MM.1S (cell line): ENCODE data around the gene TNFRSF1A.

Source experiments
- DNase-seq: peaks from one replicate; pipeline ENCODE4 v3.0.0-alpha.2; 2015
- H2AFZ ChIP-seq: fragments of 300-600 bp; sonication (generic); 2 replicates; pipeline ENCODE4 v1.6.0; 2016; ENCODE audit warnings: antibody characterized with exemption, low read length
- H3F3A ChIP-seq: fragments of 300-600 bp; sonication (generic); 2 replicates; pipeline ENCODE4 v1.6.1; 2016; ENCODE audit warnings: mild to moderate bottlenecking, antibody characterized with exemption, low read length, moderate library complexity, mixed read lengths; ENCODE audit not compliant: insufficient read depth
- H3K27ac ChIP-seq: fragments of 300-600 bp; sonication (generic); 2 replicates; pipeline ENCODE4 v1.5.1; 2016; ENCODE audit warnings: mild to moderate bottlenecking, low read length
- H3K27me3 ChIP-seq: fragments of 300-600 bp; sonication (generic); replicated peaks from 2 replicates; pipeline ENCODE4 v1.6.0; 2016; ENCODE audit warnings: low read length; ENCODE audit not compliant: insufficient read depth
- H3K36me3 ChIP-seq: fragments of 300-600 bp; sonication (generic); replicated peaks from 2 replicates; pipeline ENCODE4 v1.6.1; 2016; ENCODE audit warnings: mild to moderate bottlenecking, low read length, mixed read lengths; ENCODE audit not compliant: insufficient read depth
- H3K4me1 ChIP-seq: fragments of 300-600 bp; sonication (generic); 2 replicates; pipeline ENCODE4 v1.6.1; 2016; ENCODE audit warnings: low read length, mixed read lengths
- H3K4me2 ChIP-seq: fragments of 300-600 bp; sonication (generic); 2 replicates; pipeline ENCODE4 v1.6.0; 2016; ENCODE audit warnings: low read depth, low read length
- H3K4me3 ChIP-seq: fragments of 300-600 bp; sonication (generic); 2 replicates; pipeline ENCODE4 v1.5.1; 2016; ENCODE audit warnings: low read length, mixed read lengths
- H3K79me2 ChIP-seq: fragments of 300-600 bp; sonication (generic); 2 replicates; pipeline ENCODE4 v1.6.1; 2016; ENCODE audit warnings: mixed run types, low read length, mixed read lengths
- H3K9ac ChIP-seq: fragments of 300-600 bp; sonication (generic); 2 replicates; pipeline ENCODE4 v1.6.1; 2016; ENCODE audit warnings: low read length, mixed read lengths
- H3K9me2 ChIP-seq: fragments of 300-600 bp; sonication (generic); replicated peaks from 2 replicates; pipeline ENCODE4 v1.6.1; 2016; ENCODE audit warnings: mild to moderate bottlenecking, low read length, mixed read lengths; ENCODE audit not compliant: insufficient read depth
- H3K9me3 ChIP-seq: fragments of 300-600 bp; sonication (generic); replicated peaks from 2 replicates; pipeline ENCODE4 v1.6.1; 2016; ENCODE audit warnings: mild to moderate bottlenecking, low read length, mixed read lengths; ENCODE audit not compliant: insufficient read depth
- H4K20me1 ChIP-seq: fragments of 300-600 bp; sonication (generic); 2 replicates; pipeline ENCODE4 v1.6.1; 2016; ENCODE audit warnings: mild to moderate bottlenecking, low read length, moderate library complexity, mixed read lengths; ENCODE audit not compliant: insufficient read depth
- EZH2 ChIP-seq: fragments of 300-600 bp; sonication (generic); optimal IDR thresholded peaks from 2 replicates; pipeline ENCODE3; 2017; ENCODE audit warnings: low read depth, mild to moderate bottlenecking, antibody characterized with exemption, low read length, mixed read lengths
- EZH2phosphoT487 ChIP-seq: fragments of 300-600 bp; sonication (generic); IDR thresholded peaks from 2 replicates; pipeline ENCODE4 v1.6.1; 2018; ENCODE audit warnings: antibody characterized with exemption, low read length
- TF ChIP-seq, protein P1 (sequence below): fragments of 300-600 bp; sonication (generic); IDR thresholded peaks from 2 replicates; pipeline ENCODE4 v1.5.1; 2016; ENCODE audit warnings: antibody characterized with exemption, low read length, mixed read lengths

The TNFRSF1A gene

DNA sequence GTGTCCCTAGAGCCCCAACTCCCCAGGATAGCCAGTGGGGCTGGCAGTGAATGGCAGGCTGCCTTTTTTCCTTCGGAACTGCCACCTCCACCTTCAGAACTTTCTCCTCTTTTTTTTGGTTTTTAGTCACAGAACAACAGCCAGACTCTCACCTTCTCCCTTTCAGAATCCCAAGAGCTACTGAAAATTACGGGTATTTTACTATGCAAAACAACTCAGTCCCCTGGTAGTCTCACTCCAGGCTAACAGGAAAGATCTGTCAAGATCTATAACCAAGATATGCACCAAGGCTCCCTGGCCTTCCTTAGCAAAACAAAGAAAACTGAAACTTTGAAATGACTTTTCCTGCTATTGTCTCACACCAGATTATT, 18.9 kb downstream of the TNFRSF1A start:
- Histone ChIP-seq H3K4me3 (no peak overlapping the region), H3K27ac (no peak overlapping the region), H3K9me2 (no peaks in the 10 kb centered on the region), H3K4me2 (no peak overlapping the region), H3K27me3 (no peaks in the 10 kb centered on the region), H3K9me3 (no peaks in the 10 kb centered on the region), H3K4me1 (peaks cover 20% of the 10 kb centered on the region), H3K36me3 (no peaks in the 10 kb centered on the region), H2AFZ (no peak overlapping the region; the same call in 1 of the 2 replicates), H3K79me2 (no peaks in the 10 kb centered on the region), H3F3A (peaks cover 9% of the 10 kb centered on the region), H4K20me1 (no peaks in the 10 kb centered on the region), H3K9ac (no peak overlapping the region)
- TF ChIP-seq EZH2, result no peak
- no peak for TF ChIP-seq EZH2phosphoT487
- TF ChIP-seq, protein P1, sequence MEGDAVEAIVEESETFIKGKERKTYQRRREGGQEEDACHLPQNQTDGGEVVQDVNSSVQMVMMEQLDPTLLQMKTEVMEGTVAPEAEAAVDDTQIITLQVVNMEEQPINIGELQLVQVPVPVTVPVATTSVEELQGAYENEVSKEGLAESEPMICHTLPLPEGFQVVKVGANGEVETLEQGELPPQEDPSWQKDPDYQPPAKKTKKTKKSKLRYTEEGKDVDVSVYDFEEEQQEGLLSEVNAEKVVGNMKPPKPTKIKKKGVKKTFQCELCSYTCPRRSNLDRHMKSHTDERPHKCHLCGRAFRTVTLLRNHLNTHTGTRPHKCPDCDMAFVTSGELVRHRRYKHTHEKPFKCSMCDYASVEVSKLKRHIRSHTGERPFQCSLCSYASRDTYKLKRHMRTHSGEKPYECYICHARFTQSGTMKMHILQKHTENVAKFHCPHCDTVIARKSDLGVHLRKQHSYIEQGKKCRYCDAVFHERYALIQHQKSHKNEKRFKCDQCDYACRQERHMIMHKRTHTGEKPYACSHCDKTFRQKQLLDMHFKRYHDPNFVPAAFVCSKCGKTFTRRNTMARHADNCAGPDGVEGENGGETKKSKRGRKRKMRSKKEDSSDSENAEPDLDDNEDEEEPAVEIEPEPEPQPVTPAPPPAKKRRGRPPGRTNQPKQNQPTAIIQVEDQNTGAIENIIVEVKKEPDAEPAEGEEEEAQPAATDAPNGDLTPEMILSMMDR, result no peak
- no peak for DNase-seq

DNA sequence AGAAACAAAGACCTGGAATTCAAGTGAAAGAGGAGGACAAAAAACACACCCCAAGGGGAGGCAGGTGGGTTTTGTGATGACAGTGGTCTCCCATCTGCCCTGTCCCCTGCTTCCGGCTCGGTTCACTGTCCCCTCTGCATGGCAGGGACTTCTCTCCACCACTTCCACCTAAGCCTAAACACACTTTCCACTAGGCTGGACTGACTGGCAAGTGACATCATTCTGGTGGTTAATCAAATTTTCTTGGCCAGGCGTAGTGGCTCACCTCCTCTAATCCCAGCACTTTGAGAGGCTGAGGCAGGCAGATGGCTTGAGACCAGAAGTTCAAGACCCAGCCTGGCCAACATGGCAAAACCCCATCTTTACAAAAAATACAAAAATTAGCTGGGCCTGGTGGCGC, 19.5 kb downstream of the TNFRSF1A start:
- no peaks in the 10 kb centered on the region for H3K9me2 ChIP-seq

DNA sequence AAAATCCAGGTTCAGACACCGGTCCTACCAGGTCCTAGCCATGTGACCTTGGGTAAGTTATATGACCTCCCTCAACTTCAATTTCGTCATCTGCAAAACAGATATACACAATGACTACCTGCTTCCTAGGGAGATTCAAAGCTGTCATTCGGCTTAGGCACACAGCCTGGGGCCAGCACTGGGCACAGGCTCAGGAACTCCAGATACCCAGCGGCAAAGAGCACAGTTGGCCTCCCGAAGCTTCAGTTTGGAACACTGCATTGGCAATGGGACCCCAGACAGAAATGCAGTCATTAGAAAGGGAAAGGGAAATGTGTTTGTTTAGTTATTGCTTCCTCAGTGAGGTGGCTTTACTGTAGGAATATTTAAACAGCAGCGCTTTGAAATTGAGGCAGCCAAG, 20.0 kb downstream of the TNFRSF1A start:
- H3K9me2 ChIP-seq, result no peaks in the 10 kb centered on the region
- no peaks in the 10 kb centered on the region for H3K79me2 ChIP-seq
- H3F3A ChIP-seq, result peaks cover 9% of the 10 kb centered on the region
- no peak overlapping the region for H3K27ac ChIP-seq
- no peaks in the 10 kb centered on the region for H3K27me3 ChIP-seq
- H3K4me2 ChIP-seq, result no peak overlapping the region
- peaks cover 20% of the 10 kb centered on the region for H3K4me1 ChIP-seq
- H3K9me3 ChIP-seq, result no peaks in the 10 kb centered on the region
- H3K4me3 ChIP-seq, result no peak overlapping the region
- TF ChIP-seq EZH2phosphoT487 (no peak), EZH2 (no peak)
- TF ChIP-seq, protein P1, result no peak
- no peak overlapping the region for H2AFZ ChIP-seq
- H3K9ac ChIP-seq, result no peak overlapping the region
- H3K36me3 ChIP-seq, result no peaks in the 10 kb centered on the region
- H4K20me1 ChIP-seq, result no peaks in the 10 kb centered on the region
- no peak for DNase-seq

More for the DNA sequence above, 19.5 kb downstream of the TNFRSF1A start:
- Histone ChIP-seq H3K9ac (no peak overlapping the region), H3K4me3 (no peak overlapping the region), H3K4me1 (peaks cover 20% of the 10 kb centered on the region), H3F3A (peaks cover 9% of the 10 kb centered on the region), H4K20me1 (no peaks in the 10 kb centered on the region), H3K4me2 (no peak overlapping the region), H3K79me2 (no peaks in the 10 kb centered on the region), H3K9me3 (no peaks in the 10 kb centered on the region), H3K27me3 (no peaks in the 10 kb centered on the region), H2AFZ (no peak overlapping the region), H3K36me3 (no peaks in the 10 kb centered on the region), H3K27ac (no peak overlapping the region)
- TF ChIP-seq EZH2 (no peak), EZH2phosphoT487 (no peak)
- TF ChIP-seq, protein P1, result no peak
- DNase-seq, result no peak
